ENCODE data around the gene C11orf42. TPM values are rescaled to one million over a fixed set of nuclear protein-coding genes. Genes with fewer than 3 reads are reported as not detected.

C11orf42 gene
- total and polyA plus RNA-seq, 9 donors: not detected

DNA sequence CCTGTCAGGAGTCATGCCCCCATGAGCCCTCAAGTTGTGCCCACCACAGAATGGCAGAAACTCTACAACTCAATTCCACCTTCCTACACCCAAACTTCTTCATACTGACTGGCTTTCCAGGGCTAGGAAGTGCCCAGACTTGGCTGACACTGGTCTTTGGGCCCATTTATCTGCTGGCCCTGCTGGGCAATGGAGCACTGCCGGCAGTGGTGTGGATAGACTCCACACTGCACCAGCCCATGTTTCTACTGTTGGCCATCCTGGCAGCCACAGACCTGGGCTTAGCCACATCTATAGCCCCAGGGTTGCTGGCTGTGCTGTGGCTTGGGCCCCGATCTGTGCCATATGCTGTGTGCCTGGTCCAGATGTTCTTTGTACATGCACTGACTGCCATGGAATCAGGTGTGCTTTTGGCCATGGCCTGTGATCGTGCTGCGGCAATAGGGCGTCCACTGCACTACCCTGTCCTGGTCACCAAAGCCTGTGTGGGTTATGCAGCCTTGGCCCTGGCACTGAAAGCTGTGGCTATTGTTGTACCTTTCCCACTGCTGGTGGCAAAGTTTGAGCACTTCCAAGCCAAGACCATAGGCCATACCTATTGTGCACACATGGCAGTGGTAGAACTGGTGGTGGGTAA, 6.1 kb upstream of the C11orf42 start, which contains the start of gene OR52W1:
TSS of gene OR52W1 (plus strand) at position 51 of the 637 bp plus-strand sequence. CDS start at position 51, 0 bp downstream.
- no peaks in the 10 kb centered on the region for H3K27me3 ChIP-seq
- TF ChIP-seq EP300 (IDR thresholded peaks at IDR 0.05): no peak
- TF ChIP-seq, protein P1, sequence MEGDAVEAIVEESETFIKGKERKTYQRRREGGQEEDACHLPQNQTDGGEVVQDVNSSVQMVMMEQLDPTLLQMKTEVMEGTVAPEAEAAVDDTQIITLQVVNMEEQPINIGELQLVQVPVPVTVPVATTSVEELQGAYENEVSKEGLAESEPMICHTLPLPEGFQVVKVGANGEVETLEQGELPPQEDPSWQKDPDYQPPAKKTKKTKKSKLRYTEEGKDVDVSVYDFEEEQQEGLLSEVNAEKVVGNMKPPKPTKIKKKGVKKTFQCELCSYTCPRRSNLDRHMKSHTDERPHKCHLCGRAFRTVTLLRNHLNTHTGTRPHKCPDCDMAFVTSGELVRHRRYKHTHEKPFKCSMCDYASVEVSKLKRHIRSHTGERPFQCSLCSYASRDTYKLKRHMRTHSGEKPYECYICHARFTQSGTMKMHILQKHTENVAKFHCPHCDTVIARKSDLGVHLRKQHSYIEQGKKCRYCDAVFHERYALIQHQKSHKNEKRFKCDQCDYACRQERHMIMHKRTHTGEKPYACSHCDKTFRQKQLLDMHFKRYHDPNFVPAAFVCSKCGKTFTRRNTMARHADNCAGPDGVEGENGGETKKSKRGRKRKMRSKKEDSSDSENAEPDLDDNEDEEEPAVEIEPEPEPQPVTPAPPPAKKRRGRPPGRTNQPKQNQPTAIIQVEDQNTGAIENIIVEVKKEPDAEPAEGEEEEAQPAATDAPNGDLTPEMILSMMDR (IDR thresholded peaks at IDR 0.05): no peak
- TF ChIP-seq POLR2A (IDR thresholded peaks at IDR 0.05): no peak
- H3K36me3 ChIP-seq: no peaks in the 10 kb centered on the region
- WGBS, 3 donors: 98 to 100% (median 99%) methylated on average over 5 of the region's 5 CpGs
- no peaks in the 10 kb centered on the region for H3K4me1 ChIP-seq (ENCODE audit: insufficient read depth)
- no peak within 1 kb of the TSS for H3K4me3 ChIP-seq
- H3K27ac ChIP-seq: no peak within 1 kb of the TSS
- intact Hi-C loops (cut with DNase I): no loop called here
- H3K9me3 ChIP-seq: no peaks in the 10 kb centered on the region
- no peak for DNase-seq

DNA sequence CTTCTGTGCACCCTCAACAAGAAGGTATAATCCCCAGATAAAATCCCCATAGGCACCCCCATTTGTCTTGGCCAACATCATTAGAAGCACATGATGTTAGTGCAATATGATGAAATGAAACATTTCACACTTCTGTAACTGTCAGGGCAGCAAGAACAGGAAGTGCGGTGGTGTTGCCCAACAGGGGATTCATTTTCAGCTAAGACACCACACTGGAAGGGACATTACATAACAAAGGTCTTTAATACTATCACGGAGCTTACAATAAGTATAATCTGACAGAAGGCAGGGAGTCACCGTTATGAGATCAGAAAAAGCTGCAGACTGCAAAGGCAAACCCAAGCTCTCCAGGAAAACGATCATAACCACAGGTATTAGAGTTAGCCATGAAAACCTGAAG, 4.4 kb upstream of the C11orf42 start:
- intact Hi-C loops (cut with DNase I): no loop called here
- H3K9me3 ChIP-seq: no peaks in the 10 kb centered on the region
- H3K4me1 ChIP-seq (ENCODE audit: insufficient read depth): no peaks in the 10 kb centered on the region
- WGBS, 3 donors: 77 to 78% (median 78%) methylated on average over 4 of the region's 4 CpGs
- no peak overlapping the region for H3K4me3 ChIP-seq
- no peaks in the 10 kb centered on the region for H3K36me3 ChIP-seq
- H3K27me3 ChIP-seq: no peaks in the 10 kb centered on the region
- no peak for DNase-seq
- TF ChIP-seq, protein P1 (IDR thresholded peaks at IDR 0.05): no peak
- no peak for TF ChIP-seq EP300 (IDR thresholded peaks at IDR 0.05)
- no peak for TF ChIP-seq POLR2A (IDR thresholded peaks at IDR 0.05)
- H3K27ac ChIP-seq: no peak overlapping the region

DNA sequence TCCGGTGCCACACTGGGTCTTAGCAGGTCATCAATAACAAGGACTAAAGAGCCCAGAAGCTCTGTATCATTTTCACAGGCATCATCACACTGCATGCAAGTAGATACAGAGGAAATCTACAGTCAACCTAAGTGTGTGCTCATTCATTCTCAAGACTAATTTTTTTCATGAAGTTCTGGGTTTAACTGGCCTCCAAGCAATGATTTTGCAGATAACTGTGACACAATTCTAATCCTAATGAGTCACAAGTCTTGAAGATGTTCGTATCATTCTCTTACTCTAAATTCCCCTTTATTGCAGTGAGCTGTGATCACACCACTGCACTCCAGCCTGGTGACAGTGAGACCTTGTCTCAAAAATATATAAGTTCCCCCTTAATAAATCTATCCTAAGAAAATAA, 3.9 kb upstream of the C11orf42 start:
- intact Hi-C loops (cut with DNase I): no loop called here
- H3K4me3 ChIP-seq: no peak overlapping the region

DNA sequence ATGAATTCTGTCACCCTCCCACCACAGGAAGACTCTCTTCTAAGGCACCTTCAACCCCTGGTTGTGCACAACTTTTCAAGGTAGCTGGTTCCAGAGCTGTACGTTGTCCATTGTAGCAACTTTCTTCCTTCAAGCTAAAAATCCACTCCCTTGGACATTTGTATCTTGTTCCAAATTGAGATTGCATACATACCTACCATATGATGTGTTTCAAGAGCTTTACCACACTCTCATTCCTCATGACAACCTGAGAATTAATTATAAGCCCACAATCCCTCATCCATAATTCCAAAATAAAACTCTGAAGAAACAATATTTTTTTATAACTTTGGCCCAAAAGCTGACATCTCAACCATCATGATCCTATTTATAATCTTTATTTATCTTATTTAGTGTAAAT, 3.3 kb upstream of the C11orf42 start:
- no peak for DNase-seq
- intact Hi-C loops (cut with DNase I): no loop called here
- no peaks in the 10 kb centered on the region for H3K9me3 ChIP-seq
- H3K27ac ChIP-seq: no peak overlapping the region
- H3K4me1 ChIP-seq (ENCODE audit: insufficient read depth): no peaks in the 10 kb centered on the region
- no peak for TF ChIP-seq EP300 (IDR thresholded peaks at IDR 0.05)
- TF ChIP-seq POLR2A (IDR thresholded peaks at IDR 0.05): no peak
- TF ChIP-seq, protein P1 (IDR thresholded peaks at IDR 0.05): no peak
- 84 to 89% (median 84%) methylated on average over 1 of the region's 1 CpG for WGBS, 3 donors
- H3K36me3 ChIP-seq: no peaks in the 10 kb centered on the region
- no peak overlapping the region for H3K4me3 ChIP-seq
- no peaks in the 10 kb centered on the region for H3K27me3 ChIP-seq

More for the DNA sequence above, 3.9 kb upstream of the C11orf42 start:
- 57 to 82% (median 77%) methylated on average over 2 of the region's 2 CpGs for WGBS, 3 donors
- H3K4me1 ChIP-seq (ENCODE audit: insufficient read depth): no peaks in the 10 kb centered on the region
- H3K27ac ChIP-seq: no peak overlapping the region
- TF ChIP-seq, protein P1 (IDR thresholded peaks at IDR 0.05): no peak
- TF ChIP-seq POLR2A (IDR thresholded peaks at IDR 0.05): no peak
- TF ChIP-seq EP300 (IDR thresholded peaks at IDR 0.05): no peak
- no peak for DNase-seq
- H3K9me3 ChIP-seq: no peaks in the 10 kb centered on the region
- no peaks in the 10 kb centered on the region for H3K36me3 ChIP-seq
- H3K27me3 ChIP-seq: no peaks in the 10 kb centered on the region

All from ovary (tissue), 9 donors.